Skin epidermis (tissue), 12 donors: ENCODE data around the gene FSTL3.
"Not testable (repeated sequence)": the region's sequence is repeated elsewhere in the genome, so short reads cannot be mapped to it uniquely, and the experiment has no call there.

Experiments used
- H3K27ac ChIP-seq, 21 experiments: fragments of 200-600 bp; sonication (generic) in 11 of 21; one replicate each; pipeline ENCODE4 v1.5.0; 2020; ENCODE audit warnings: mild to moderate bottlenecking in 3 of 21, inconsistent platforms in 2 of 21, moderate library complexity in 2 of 21
- H3K4me3 ChIP-seq, 7 experiments: fragments of 200-600 bp; sonication (generic) in 2 of 7; one replicate each; pipeline ENCODE4 v1.5.0; 2020; ENCODE audit warnings: inconsistent platforms in 2 of 7, mild to moderate bottlenecking in 2 of 7, moderate library complexity in 1 of 7

FSTL3 gene

DNA sequence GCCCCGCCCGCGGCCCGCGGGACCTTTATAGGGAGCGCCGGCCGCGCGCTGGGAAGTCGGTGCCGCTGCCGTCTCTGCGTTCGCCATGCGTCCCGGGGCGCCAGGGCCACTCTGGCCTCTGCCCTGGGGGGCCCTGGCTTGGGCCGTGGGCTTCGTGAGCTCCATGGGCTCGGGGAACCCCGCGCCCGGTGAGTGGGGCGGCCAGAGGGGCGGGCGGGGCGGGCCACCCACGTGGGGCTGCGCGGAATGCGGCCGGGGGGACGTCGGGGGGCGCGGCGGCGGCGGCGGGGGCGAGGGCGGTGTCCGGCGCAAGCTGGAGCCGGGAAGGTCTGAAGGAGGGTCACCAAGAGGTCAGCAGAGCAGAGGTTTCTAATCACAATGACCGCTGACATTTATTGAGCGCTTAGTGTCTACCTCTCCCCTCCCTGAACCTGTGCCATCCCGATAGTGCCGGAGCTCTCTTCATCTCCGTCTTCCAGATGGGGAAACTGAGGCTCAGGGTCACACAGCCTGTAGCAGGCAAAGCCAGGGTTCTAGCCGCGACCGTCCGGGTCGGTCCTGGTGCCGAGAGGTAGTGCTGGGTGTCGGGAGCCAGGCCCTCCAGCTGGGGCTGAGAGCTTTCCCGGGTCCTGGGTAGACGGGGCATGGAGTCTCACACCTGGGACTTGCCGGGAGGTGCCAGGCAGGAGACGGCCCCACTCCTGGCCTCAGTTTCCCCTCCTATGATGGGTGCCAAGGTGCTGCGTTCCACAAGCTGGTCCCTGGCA lies at the start of gene FSTL3:
TSS of gene FSTL3 (plus strand) at position 54 of the 767 bp plus-strand sequence. CDS start at position 86, 32 bp downstream.
- H3K4me3 ChIP-seq = peak within 1 kb of the TSS; percentile 20 to 43 (median 38)

DNA sequence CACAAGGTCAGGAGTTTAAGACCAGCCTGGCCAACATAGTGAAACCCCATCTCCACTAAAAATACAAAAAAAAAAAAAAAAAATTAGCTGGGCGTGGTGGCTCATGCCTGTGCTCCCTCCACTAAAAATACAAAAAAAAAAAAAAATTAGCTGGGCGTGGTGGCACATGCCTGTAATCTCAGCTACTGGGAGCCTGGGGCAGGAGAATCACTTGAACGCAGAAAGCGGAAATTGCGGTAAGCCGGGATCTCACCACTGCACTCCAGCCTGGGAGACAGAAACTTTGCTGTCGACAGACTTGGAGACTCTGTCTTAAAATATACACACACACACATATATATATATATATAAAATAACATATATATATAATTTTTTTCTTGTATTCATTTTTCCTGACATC lies 49.6 kb upstream of the FSTL3 start:
- H3K4me3 ChIP-seq = not testable (repeated sequence)

More for the DNA sequence above, at the start of gene FSTL3:
- peak within 1 kb of the TSS in 19 of 21 experiments; percentile 34 to 99 (median 71) for H3K27ac ChIP-seq

DNA sequence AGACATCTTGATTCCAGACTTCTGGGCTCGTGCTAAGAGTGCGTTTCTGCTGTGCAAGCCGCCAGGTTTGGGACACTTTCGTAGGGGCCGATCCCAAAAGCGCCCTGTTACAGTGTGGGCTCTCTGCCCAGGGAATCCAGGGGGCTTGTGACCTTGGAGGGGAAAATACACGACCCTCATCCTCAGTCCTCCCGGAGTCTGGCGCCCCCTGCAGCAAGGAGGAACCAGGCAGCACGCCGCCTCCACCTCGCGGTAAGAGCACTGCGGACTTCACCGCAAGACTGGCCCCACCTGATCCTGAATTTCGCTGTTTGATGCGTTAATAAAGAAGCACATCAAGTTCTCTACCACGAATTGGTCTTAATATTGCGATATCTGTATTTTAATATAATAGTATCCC lies 48.0 kb upstream of the FSTL3 start:
- H3K4me3 ChIP-seq = no peak overlapping the region

More for the DNA sequence above, 49.6 kb upstream of the FSTL3 start:
- not testable (repeated sequence) for H3K27ac ChIP-seq

DNA sequence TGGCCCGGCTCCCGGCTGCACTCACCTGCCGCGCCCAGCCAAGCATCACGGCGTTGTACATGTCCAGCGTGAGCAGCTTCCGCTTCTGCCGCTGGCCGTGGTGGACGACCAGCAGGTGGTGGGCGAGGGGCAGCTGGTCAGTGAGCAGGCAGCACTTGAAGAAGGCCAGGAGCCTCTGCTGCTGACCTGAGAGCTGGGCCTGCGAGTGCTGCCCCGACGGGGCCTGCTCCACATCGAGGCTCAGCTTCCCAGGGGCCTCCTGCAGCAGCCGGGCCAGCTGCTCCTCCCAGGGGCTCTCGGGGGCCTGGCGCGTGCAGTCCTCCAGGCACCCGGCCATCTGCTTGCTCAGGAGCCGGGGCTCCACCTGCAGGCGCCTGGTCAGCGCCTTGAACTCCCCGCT lies 46.7 kb upstream of the FSTL3 start:
- H3K27ac ChIP-seq, H3K4me3 ChIP-seq: not testable (repeated sequence)

More for the DNA sequence above, 48.0 kb upstream of the FSTL3 start:
- H3K27ac ChIP-seq = no peak overlapping the region

DNA sequence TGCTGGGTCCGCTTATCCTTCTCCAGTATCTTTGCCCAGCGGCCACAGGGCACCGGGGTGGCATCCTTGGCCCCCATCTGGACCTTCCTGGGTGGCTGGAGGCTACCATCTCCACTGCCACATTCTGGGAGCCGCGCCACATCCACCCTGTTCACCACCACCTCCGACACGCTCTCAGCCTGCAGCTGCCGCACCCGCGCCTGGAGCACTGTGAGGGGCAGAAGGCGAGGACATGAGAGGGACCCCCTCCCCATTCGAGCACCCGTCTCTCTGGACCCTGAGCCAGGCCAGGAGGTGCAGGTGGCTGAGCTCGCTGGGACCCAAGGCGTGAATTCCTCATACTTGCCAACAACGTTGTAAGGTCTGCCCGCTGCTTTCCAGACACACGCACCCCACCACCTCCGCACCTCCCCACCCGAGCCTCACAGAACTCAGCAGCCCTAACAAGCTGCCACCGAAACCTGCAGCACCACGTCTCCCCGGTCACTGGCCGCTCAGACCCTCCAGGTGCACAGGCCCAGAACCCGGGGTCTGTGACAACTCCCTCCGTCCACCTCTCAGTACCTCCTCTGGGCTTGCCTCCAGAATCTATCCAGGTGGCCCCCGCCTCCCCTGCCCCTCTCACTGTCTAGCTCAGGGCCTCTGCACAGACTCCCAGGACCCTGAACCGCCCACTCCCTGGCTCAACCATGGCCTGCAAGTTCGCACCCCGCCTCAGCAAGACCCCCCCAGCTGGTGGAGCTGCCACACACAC lies 46.1 kb upstream of the FSTL3 start:
- Histone ChIP-seq H3K27ac (no peak overlapping the region), H3K4me3 (no peak overlapping the region)

DNA sequence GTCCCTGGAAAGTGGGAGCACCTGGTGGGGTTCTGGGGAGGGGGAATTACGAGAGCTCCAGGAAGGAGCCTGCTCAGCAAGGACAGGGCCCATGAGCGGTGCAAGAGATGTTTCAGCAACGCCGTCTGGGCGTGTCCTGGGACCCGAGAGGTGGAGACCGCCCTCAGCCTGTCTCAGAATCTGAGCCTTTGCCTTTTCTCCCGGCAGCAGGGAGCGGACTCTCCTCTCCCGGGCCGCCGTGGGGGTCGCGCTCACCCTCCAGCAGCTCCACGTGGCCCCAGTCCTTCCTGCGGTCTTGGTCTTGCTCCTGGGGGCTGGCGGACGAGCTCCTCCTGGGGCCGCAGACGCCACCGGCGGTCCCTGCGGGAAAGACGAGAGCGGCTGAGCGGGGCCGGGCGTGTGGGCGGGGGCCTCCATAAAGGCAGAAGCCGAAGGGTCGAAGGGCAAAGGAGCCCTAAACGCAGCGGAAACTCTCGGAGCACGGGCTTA lies 43.6 kb upstream of the FSTL3 start:
- Histone ChIP-seq H3K4me3 (peak overlapping the region; percentile 53 to 90 (median 77)), H3K27ac (peak overlapping the region; percentile 57 to 88 (median 81))

DNA sequence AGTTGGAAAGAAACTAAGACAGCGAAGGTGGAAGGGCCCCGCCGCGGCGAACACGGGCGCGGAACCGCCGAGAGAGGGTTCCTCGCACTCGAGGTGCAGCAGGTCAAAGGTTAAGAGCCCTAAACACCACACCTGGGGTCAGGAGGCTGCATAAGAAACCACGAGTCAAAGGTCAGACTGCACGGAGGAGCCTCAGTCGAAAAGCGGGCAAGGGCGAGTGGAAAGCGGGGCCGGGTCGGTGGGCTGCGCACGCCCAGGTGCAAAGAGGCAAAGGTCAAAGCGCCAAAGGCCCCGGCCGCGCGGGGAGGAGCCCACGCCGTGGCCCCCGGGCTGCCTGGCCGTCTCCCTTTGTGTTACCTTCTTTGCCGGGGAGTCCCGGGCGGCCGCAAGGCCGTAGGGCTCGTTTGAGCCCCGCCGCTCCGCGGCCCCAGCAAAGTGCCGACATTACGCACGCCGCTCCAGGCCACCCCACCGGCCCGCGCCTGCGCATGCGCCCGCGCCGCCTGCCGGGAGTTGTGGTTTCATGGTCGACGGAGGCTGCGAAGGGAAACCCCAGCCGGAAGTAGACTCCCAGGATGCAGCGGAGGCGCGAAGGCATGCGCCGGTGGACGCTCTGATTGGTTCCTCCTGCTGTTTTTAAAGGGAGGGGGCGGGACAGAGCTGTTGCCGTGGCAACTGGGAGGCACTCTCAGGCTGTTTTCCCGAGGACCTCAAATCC lies 43.0 kb upstream of the FSTL3 start, which contains the start of gene POLRMT:
TSS of gene POLRMT (minus strand) at position 470 of the 718 bp plus-strand sequence. CDS start at position 445, 25 bp downstream.
- H3K27ac ChIP-seq = peak within 1 kb of the TSS; percentile 57 to 88 (median 81)
- H3K4me3 ChIP-seq = peak within 1 kb of the TSS; percentile 53 to 90 (median 77)

DNA sequence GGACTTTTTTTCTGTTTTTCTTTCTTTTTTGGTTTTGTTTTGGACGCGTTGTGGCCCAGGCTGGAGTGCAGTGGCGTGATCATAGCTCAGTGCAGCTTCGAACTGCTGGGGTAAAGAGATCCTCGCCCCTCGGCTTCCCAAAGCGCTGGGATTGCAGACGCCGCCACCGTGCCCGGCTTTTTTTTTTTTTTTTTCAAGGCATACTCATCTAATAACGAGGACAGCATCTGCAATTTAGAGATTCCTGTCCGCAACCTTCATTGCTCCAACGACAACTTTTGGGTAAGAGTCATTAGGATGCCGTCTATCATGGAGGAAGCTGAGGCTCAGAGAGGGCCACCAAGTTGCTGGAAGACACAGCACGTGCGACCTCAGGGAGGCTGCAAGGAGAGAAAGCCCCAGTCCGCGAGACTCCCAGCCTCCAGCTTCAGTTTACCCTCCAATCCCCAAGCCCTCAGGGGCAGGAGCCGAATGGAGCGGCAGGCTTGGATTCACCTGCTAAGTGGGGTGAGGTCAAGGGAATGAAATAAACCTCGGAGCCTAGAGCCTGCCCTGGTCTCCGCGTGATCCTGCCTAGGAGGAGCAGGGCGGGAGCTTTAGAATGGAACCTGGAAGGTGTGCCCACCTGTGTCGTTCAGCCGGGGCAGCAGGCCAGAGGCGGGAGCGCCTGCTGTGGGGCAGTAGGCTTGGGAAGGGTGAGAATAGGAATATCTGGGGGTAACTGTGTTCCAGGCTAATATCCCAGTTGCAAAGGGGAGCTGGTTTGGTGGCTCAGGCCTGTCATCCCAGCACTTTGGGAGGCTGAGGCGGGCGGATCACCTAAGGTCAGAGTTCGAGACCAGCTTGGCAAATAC lies 42.2 kb upstream of the FSTL3 start:
- peak overlapping the region; percentile 53 to 90 (median 77) for H3K4me3 ChIP-seq
- H3K27ac ChIP-seq = peak overlapping the region in 18 of 21 experiments; percentile 16 to 85 (median 74)

DNA sequence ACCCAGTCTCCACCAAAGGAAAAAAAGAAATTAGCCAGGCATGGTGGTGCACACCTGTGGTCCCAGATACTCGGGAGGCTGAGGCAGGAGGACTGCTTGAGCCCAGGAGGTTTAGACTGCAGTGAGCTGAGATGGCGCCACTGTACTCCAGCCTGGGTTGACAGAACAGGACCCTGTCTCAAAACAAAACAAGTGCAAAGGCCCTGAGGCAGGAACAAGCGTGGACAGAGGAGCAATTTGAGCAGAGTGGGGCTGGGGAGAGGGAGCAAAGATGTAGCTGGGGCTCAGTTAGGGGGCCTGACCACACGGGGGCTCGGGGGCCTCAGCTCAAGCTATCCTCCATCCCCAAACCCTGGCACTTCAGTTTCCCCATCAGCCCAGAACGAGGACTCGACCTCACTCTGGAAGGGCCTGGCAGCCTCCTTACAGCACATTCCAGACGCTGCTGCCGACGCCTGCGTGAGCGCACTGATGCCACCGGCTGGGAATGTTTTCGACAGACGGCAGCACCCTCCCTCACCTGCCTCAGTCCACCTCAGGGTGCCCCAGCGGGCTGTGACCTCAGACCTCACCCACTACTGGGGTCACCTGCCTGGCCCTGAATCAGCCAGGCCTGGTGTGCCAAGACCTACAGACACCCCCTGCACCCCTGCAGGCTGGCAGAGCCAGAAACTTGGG lies 41.1 kb upstream of the FSTL3 start:
- Histone ChIP-seq H3K27ac (no peak overlapping the region), H3K4me3 (no peak overlapping the region)

DNA sequence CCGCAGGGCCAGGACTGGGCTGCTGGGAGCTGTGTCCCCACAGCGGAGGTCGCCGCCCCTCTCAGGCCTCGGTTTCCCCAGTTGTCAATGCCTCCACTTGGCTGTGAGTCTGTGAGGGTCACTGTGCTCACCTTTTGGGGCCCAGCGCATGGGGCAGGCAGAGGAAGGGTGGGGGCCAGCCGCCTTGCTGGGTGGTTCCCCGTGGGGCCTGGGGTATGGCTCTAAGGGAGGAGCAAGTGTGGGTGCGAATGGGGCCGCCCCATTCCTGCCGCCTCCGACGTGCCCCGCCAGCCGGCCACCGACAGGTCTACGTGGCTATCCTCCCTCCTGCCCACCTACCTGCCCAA lies 37.3 kb upstream of the FSTL3 start:
- H3K27ac ChIP-seq = peak overlapping the region in 3 of 21 experiments; percentile 7 to 31 (median 11)
- H3K4me3 ChIP-seq = peak overlapping the region in 5 of 7 experiments; percentile 5 to 42 (median 26)

DNA sequence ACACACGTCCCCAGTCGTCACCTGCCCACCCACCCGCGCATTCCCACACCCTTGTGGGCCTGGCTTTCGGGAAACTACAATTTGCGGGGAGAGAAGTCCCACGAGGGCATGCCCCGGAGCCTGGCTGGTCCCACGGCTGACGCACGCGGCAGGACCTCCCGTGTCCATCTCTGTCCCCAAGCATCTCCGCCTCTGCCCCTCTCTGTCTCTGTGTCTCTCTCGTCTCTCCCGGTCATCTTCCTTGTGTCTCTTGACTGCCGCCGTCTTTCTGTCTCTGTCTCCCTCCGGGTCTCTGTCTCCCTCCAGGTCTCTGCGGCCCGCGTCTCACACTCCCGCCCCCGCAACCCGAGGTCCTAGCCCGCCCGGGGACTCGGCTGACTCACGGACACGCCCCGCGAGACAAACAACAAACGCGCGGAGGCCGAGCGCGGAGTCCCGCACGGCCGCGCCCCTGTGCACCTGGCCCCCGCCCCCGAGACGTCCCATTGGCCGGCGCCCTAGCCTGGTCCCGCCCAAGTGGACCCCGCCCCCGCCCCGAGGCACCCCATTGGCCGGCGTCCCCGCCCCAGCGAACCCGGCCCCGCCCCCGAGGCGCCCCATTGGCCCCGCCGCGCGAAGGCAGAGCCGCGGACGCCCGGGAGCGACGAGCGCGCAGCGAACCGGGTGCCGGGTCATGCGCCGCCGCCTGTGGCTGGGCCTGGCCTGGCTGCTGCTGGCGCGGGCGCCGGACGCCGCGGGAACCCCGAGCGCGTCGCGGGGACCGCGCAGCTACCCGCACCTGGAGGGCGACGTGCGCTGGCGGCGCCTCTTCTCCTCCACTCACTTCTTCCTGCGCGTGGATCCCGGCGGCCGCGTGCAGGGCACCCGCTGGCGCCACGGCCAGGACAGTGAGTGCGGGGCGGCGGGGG lies 36.7 kb upstream of the FSTL3 start, which contains the start of gene FGF22:
TSS of gene FGF22 (plus strand) at position 627 of the 908 bp plus-strand sequence. CDS start at position 674, 47 bp downstream.
- H3K27ac ChIP-seq = peak within 1 kb of the TSS in 5 of 21 experiments; percentile 7 to 49 (median 11)
- peak within 1 kb of the TSS; percentile 22 to 42 (median 34) for H3K4me3 ChIP-seq

DNA sequence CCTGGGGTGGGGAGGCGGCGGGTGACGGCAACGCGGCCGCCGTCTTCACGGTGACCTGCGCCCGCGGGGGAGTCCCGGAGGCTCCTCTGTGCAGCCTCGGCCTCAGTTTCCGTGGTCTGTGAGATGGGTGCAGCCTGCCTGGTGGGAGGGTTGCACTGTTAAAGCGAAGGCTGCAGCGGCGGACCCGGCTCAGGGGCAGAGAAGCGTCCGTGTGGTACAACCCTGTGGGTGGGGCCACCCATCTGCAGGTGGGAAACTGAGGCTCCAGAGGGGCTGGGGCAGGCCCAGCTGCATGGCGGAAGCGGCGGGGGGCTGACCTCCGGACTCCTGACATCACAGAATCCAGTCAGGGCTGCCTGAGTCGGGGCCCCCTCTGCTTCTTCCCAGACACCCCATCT lies 36.0 kb upstream of the FSTL3 start:
- Histone ChIP-seq H3K4me3 (peak overlapping the region in 6 of 7 experiments; percentile 22 to 42 (median 35)), H3K27ac (peak overlapping the region in 3 of 21 experiments; percentile 11 to 49 (median 15))

DNA sequence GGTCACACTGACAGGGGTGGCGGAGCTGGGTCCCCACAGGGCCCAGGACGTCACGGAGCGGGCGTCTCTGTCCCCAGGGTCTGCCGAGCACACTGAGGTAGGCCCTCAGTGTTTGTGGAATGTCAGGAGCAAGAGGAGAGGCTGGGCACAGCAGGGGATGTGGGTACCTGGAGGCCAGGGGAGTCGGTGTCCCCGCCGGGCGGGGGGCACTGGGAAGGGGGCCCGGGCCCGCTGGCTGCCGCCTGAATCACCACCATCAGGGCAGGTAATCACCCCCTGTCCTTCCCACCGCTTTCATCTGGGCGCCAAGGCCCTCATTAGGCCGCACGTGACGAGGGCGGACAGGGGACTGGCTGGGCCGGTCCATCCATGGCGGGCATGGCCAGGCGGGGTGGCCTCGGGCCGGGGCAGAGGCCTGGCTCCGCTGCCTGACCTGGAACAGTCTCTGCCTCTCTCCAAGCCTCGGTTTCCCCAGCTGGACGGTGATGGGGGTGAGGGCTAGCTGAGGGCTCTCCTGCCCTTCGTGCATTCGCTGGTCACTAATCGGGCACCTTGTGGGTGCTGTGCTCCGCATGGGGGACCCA lies 35.5 kb upstream of the FSTL3 start:
- Histone ChIP-seq H3K4me3 (no peak overlapping the region), H3K27ac (no peak overlapping the region)

DNA sequence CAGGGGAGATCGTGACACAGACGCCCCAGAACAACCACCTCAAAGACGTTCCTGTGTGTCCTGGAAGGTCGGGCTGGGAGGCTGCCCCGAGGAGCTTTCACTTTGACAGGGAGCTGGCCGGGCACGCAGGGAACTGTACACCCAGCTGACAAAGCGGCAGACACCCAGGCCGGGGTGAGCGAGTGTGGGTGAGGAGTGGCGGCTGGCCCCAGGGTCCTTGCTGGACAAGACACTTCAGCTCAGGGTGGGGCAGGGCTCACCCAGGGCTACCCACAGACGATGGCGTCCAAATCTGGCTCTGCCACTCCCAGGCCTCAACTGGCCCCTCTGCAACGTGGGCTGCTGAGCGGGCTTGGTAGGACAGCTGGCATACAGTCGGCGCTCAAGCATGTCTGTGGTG lies 34.5 kb upstream of the FSTL3 start:
- H3K4me3 ChIP-seq = peak overlapping the region in 1 of 7 experiments; percentile 17
- H3K27ac ChIP-seq = no peak overlapping the region

DNA sequence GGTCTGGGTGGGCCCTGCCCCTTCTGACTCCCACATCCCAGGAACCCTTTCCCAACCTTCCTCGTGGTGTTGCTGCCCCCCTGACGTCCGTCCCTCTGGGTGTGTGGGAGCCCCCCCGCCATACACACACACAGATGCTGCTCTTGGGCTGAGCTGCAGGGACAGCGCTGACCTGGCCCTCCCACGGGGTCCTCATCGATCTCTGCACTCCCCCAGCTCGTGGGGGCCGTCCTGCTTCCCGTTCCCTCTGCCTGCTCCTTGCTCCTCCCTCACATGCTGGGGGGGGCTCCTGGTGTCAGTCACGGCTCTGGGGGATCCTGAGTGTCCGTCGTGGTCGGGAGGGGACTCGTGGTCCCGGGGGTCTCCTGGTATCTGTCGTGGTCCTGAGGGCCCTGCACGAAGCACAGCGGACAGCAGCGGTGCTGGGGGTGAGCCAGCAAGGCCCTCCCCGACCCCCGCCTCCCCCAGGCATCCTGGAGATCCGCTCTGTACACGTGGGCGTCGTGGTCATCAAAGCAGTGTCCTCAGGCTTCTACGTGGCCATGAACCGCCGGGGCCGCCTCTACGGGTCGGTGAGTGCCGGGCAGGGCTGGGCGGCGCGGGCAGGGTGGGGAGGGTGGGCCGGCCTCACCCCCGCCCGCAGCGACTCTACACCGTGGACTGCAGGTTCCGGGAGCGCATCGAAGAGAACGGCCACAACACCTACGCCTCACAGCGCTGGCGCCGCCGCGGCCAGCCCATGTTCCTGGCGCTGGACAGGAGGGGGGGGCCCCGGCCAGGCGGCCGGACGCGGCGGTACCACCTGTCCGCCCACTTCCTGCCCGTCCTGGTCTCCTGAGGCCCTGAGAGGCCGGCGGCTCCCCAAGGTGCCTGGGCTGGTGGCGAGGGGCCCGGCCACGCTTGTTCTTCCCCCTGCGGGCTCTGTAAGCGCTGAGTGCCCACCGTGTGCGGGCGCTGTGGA lies 33.1 kb upstream of the FSTL3 start:
- no peak overlapping the region for H3K4me3 ChIP-seq
- H3K27ac ChIP-seq = no peak overlapping the region

DNA sequence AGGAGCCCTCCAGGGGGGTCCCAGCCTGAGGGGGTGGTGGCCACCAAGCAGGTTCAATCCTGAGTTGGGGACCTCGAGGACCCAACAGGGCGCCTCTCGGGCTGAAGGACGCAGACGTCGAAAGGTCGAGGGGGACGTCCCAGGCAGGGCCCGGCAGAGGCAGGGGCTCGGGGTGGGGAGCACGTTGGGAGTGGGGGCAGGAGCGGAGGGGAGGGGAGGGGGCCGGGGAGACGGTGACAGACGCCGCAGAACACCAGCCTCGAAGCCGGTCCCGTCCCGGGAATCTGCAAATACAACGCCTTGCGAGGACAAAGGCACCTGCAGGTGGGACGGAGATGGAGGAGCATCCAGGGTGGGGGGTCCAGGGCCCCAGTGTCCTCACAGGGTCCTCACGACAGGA lies 32.5 kb upstream of the FSTL3 start:
- no peak overlapping the region for H3K27ac ChIP-seq
- H3K4me3 ChIP-seq = no peak overlapping the region
